ENCODE data around the gene LBP. TPM values are rescaled to one million over a fixed set of nuclear protein-coding genes. Genes with fewer than 3 reads are reported as not detected.

LBP gene
- total and polyA plus RNA-seq, 10 of the 15 experiments (the other 5 are each of a cell fraction or from before 2014, with no cell fraction given) = 0.04 to 0.10 TPM; not detected in 8

DNA sequence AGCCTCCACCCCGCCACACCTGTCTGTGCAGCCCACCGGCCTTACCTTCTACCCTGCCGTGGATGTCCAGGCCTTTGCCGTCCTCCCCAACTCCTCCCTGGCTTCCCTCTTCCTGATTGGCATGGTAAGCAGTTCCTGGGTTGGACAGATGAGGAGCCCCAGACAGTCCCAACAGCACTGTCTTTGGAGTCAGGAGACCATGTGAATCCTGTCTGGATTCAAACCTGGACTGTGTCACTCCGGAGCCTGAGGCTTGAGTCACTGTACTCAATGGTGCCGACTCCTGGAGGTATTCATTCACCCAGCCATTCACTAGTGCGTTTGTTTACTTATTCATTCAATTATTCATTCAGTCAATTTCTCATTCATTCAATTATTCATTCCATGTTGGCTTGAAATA, 20.0 kb upstream of the LBP start:
- no peaks in the 10 kb centered on the region for H4K20me1 ChIP-seq (ENCODE audit: control insufficient read depth, insufficient read depth)
- in situ Hi-C loops (cut with MboI) (no loop called here), intact Hi-C loops (cut with micrococcal nuclease; ENCODE audit: unreplicated experiment) (no loop called here)
- H3K27me3 ChIP-seq (replicated peaks in 1 of 2; ENCODE audit: control insufficient read depth in 2 of 2, insufficient read depth in 2 of 2, low read length in 1 of 2) = no peaks in the 10 kb centered on the region
- H3K79me2 ChIP-seq (ENCODE audit: control insufficient read depth, insufficient read depth, low read length) = no peaks in the 10 kb centered on the region
- H3K9me3 ChIP-seq (replicated peaks; ENCODE audit: control insufficient read depth, insufficient read depth, low read length) = no peaks in the 10 kb centered on the region; the same call in 2 of the 3 replicates
- POLR2A ChIA-PET = no interaction called here
- H3K4me1 ChIP-seq (ENCODE audit: control insufficient read depth, insufficient read depth, low read length) = no peaks in the 10 kb centered on the region
- FAIRE-seq = no peak
- TF ChIP-seq CBFB (IDR thresholded peaks at IDR 0.05; ENCODE audit: low read depth) = no peak
- TF ChIP-seq ZNF274 (IDR thresholded peaks at IDR 0.05; ENCODE audit: insufficient read depth, insufficient read length) = no peak
- TF ChIP-seq POLR2AphosphoS5 (IDR thresholded peaks at IDR 0.05; ENCODE audit: low read length) = no peak
- no peak for TF ChIP-seq YY1 (IDR thresholded peaks at IDR 0.05; ENCODE audit: low read depth, low read length)
- TF ChIP-seq RB1 (IDR thresholded peaks at IDR 0.05; ENCODE audit: borderline replicate concordance) = no peak
- no peak for TF ChIP-seq TCF7 (IDR thresholded peaks at IDR 0.05; ENCODE audit: borderline replicate concordance)
- no peak for TF ChIP-seq KAT2A (conservative IDR thresholded peaks at IDR 0.05; ENCODE audit: control insufficient read depth, low read depth, low read length)
- TF ChIP-seq MEF2B (IDR thresholded peaks at IDR 0.05; ENCODE audit: partially characterized antibody, poor library complexity, severe bottlenecking) = no peak
- TF ChIP-seq, protein P1, sequence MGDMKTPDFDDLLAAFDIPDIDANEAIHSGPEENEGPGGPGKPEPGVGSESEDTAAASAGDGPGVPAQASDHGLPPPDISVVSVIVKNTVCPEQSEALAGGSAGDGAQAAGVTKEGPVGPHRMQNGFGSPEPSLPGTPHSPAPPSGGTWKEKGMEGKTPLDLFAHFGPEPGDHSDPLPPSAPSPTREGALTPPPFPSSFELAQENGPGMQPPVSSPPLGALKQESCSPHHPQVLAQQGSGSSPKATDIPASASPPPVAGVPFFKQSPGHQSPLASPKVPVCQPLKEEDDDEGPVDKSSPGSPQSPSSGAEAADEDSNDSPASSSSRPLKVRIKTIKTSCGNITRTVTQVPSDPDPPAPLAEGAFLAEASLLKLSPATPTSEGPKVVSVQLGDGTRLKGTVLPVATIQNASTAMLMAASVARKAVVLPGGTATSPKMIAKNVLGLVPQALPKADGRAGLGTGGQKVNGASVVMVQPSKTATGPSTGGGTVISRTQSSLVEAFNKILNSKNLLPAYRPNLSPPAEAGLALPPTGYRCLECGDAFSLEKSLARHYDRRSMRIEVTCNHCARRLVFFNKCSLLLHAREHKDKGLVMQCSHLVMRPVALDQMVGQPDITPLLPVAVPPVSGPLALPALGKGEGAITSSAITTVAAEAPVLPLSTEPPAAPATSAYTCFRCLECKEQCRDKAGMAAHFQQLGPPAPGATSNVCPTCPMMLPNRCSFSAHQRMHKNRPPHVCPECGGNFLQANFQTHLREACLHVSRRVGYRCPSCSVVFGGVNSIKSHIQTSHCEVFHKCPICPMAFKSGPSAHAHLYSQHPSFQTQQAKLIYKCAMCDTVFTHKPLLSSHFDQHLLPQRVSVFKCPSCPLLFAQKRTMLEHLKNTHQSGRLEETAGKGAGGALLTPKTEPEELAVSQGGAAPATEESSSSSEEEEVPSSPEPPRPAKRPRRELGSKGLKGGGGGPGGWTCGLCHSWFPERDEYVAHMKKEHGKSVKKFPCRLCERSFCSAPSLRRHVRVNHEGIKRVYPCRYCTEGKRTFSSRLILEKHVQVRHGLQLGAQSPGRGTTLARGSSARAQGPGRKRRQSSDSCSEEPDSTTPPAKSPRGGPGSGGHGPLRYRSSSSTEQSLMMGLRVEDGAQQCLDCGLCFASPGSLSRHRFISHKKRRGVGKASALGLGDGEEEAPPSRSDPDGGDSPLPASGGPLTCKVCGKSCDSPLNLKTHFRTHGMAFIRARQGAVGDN (IDR thresholded peaks at IDR 0.05) = no peak
- no peak for TF ChIP-seq ZNF384 (IDR thresholded peaks at IDR 0.05; ENCODE audit: borderline replicate concordance, low read depth, low read length)
- TF ChIP-seq, protein P2, sequence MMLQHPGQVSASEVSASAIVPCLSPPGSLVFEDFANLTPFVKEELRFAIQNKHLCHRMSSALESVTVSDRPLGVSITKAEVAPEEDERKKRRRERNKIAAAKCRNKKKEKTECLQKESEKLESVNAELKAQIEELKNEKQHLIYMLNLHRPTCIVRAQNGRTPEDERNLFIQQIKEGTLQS (IDR thresholded peaks at IDR 0.05; ENCODE audit: borderline replicate concordance, extremely low read depth, low read depth, low read length) = no peak
- TF ChIP-seq, protein P3, sequence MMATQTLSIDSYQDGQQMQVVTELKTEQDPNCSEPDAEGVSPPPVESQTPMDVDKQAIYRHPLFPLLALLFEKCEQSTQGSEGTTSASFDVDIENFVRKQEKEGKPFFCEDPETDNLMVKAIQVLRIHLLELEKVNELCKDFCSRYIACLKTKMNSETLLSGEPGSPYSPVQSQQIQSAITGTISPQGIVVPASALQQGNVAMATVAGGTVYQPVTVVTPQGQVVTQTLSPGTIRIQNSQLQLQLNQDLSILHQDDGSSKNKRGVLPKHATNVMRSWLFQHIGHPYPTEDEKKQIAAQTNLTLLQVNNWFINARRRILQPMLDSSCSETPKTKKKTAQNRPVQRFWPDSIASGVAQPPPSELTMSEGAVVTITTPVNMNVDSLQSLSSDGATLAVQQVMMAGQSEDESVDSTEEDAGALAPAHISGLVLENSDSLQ (IDR thresholded peaks at IDR 0.05) = no peak
- no peak overlapping the region for H3K9ac ChIP-seq (ENCODE audit: control insufficient read depth, insufficient read depth, low read length)
- RAD21 ChIA-PET (ENCODE audit: unreplicated experiment) = no interaction called here
- no peak overlapping the region for H2AFZ ChIP-seq (ENCODE audit: control insufficient read depth, low read depth, low read length)
- no peak overlapping the region for H3K27ac ChIP-seq (ENCODE audit: control insufficient read depth, insufficient read depth)
- CTCF ChIA-PET = no interaction called here
- 55% methylated on average over 7 of the region's 7 CpGs for WGBS (ENCODE audit: insufficient coverage, insufficient replicate concordance, low lambda C conversion rate, missing lambda C conversion rate)
- no peak overlapping the region for H3K4me2 ChIP-seq (ENCODE audit: control insufficient read depth, insufficient read depth)
- SMC1A ChIA-PET (ENCODE audit: uncharacterized antibody, unreplicated experiment) = no interaction called here
- ATAC-seq = no peak
- no TSS peak for BruUV-seq (replicated peaks)
- no peak for DNase-seq (ENCODE audit: low read depth, low spot score)
- no peak overlapping the region for H3K4me3 ChIP-seq
- no peaks in the 10 kb centered on the region for H3K36me3 ChIP-seq (ENCODE audit: control insufficient read depth in 2 of 2, insufficient read depth in 2 of 2, low read length in 1 of 2)

All from GM12878 (cell line).